HFF-Myc (cell line): ENCODE data around the gene C6orf141.
"Not testable (repeated sequence)": the region's sequence is repeated elsewhere in the genome, so short reads cannot be mapped to it uniquely, and the experiment has no call there.

ENCODE experiments used
- DNase-seq: peaks from one replicate; pipeline ENCODE4 v3.0.0-alpha.2; 2011; ENCODE audit warnings: low read depth; ENCODE audit errors: extremely low read depth
- H3K4me3 ChIP-seq: replicated peaks from 2 replicates; pipeline ENCODE4 v1.5.1; 2011; ENCODE audit warnings: low read depth, mild to moderate bottlenecking, control low read depth, low read length
- CTCF ChIP-seq: IDR thresholded peaks from 2 replicates; pipeline ENCODE4 v1.5.1; 2012; ENCODE audit warnings: mild to moderate bottlenecking, low read depth, low read length, control low read depth; ENCODE audit errors: missing control alignments

The C6orf141 gene

GRCh38 chr6:49564552-49564951 is 14.1 kb downstream of the C6orf141 start:
- H3K4me3 ChIP-seq: no peak overlapping the region
- DNase-seq: no peak
- TF ChIP-seq CTCF: no peak

GRCh38 chr6:49565261-49565660 is 14.8 kb downstream of the C6orf141 start:
- no peak for DNase-seq
- no peak for TF ChIP-seq CTCF
- H3K4me3 ChIP-seq: no peak overlapping the region

- DNase-seq: peak; percentile 70
- H3K4me3 ChIP-seq: no peak overlapping the region
- no peak for TF ChIP-seq CTCF
Observed at GRCh38 chr6:49565855-49566254, 15.4 kb downstream of the C6orf141 start.

GRCh38 chr6:49570474-49571079 is 20.1 kb downstream of the C6orf141 start:
- H3K4me3 ChIP-seq: no peak overlapping the region
- peak; percentile 51 for DNase-seq
- TF ChIP-seq CTCF: peak; percentile 30

GRCh38 chr6:49576618-49577017 is 26.1 kb downstream of the C6orf141 start:
- DNase-seq: no peak
- no peak for TF ChIP-seq CTCF
- H3K4me3 ChIP-seq: no peak overlapping the region

GRCh38 chr6:49579649-49580048 is 29.2 kb downstream of the C6orf141 start:
- no peak for DNase-seq
- no peak for TF ChIP-seq CTCF
- H3K4me3 ChIP-seq: no peak overlapping the region

GRCh38 chr6:49582529-49582928 is 32.1 kb downstream of the C6orf141 start:
- H3K4me3 ChIP-seq: no peak overlapping the region
- TF ChIP-seq CTCF: no peak
- DNase-seq: no peak

GRCh38 chr6:49587262-49587661 is 36.8 kb downstream of the C6orf141 start:
- DNase-seq, H3K4me3 ChIP-seq: not testable (repeated sequence)
